GM12891 (cell line): ENCODE results near the gene SVOP.
"Not testable (repeated sequence)": the region's sequence is repeated elsewhere in the genome, so short reads cannot be mapped to it uniquely, and the experiment has no call there.

Source experiments
- DNase-seq: peaks from one replicate; pipeline ENCODE4 v3.0.0; 2011; ENCODE audit warnings: low spot score; ENCODE audit not compliant: insufficient read length
- FAIRE-seq: peaks from 2 replicates; lab custom pipeline; 2011; peaks lifted over from hg19 to GRCh38; lab: Jason Lieb, UNC
- PAX5 ChIP-seq: IDR thresholded peaks from 2 replicates; pipeline ENCODE4 v1.6.1; 2011; ENCODE audit warnings: low read length, moderate library complexity, mild to moderate bottlenecking; ENCODE audit not compliant: insufficient read depth, severe bottlenecking
- POLR2A ChIP-seq: IDR thresholded peaks from 2 replicates; pipeline ENCODE4 v1.6.1; 2011; ENCODE audit warnings: low read depth, low read length, control low read depth
- POLR2AphosphoS5 ChIP-seq: IDR thresholded peaks from 2 replicates; pipeline ENCODE4 v1.6.1; 2011; ENCODE audit warnings: low read depth, low read length, control low read depth
- POU2F2 ChIP-seq: IDR thresholded peaks from 2 replicates; pipeline ENCODE4 v1.6.1; 2011; ENCODE audit warnings: low read depth, mild to moderate bottlenecking, control low read depth, low read length, moderate library complexity
- SPI1 ChIP-seq: IDR thresholded peaks from 2 replicates; pipeline ENCODE4 v1.6.1; 2011; ENCODE audit warnings: low read depth, low read length, control low read depth
- TAF1 ChIP-seq: IDR thresholded peaks from 2 replicates; pipeline ENCODE4 v1.6.1; 2011; ENCODE audit warnings: low read depth, low read length, control low read depth

The SVOP gene

DNA sequence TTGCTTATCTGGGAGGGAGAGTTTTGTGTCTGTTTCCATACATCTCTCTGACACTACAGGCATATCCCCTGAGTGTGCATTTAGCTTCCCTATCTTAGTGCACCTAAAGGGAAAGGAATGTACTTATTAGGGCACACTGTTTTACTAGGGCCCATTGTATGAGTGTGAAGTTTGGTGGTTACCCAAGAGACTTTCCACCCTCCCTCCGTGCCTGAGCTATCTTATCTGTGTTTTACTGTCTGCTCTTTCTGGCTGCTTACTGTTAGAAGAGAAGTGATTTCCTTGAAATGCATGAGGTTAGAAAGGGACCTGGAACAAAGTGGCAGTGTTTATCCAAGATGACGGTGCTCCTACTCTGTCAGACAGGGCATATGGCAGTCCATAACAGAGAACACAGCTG, 8.5 kb upstream of the SVOP start:
- FAIRE-seq, result no peak
- TF ChIP-seq POU2F2, result no peak

DNA sequence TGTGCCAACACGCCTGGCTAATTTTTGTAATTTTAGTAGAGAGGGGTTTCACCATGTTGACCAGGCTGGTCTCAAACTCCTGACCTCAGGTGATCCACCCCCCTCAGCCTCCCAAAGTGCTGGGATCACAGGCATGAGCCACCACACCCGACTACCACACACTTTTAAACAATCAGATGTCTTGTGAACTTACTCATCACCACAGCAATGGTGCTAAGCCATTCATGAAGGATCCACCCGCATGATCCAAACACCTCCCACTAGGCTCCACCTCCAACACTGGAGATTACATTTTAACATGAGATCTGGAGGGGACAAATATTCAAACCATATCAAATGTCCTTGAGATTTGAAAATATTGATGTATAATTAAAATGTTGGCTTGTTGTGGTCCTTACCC, 7.8 kb upstream of the SVOP start:
- FAIRE-seq, result not testable (repeated sequence)

More for the DNA sequence above, 8.5 kb upstream of the SVOP start:
- no peak for DNase-seq

DNA sequence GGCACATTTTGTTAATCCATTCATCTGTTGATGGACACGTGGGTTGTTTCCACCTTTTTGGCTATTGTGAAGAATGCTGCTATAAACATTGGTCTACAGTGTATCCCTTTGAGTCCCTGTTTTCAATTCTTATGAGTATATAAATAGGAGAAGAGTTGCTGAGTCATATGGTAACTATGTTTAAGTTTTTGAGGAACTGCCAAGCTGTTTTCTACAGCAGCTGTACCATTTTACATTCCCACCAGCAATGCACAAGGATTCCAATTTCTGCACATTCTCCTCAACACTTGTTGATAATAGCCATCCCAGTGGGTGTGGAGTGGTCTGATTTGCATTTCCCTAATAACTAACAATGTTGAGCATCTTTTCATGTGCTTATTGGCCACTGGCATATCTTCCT, 6.9 kb upstream of the SVOP start:
- no peak for FAIRE-seq
- no peak for DNase-seq

More for the DNA sequence above, 7.8 kb upstream of the SVOP start:
- DNase-seq, result not testable (repeated sequence)

DNA sequence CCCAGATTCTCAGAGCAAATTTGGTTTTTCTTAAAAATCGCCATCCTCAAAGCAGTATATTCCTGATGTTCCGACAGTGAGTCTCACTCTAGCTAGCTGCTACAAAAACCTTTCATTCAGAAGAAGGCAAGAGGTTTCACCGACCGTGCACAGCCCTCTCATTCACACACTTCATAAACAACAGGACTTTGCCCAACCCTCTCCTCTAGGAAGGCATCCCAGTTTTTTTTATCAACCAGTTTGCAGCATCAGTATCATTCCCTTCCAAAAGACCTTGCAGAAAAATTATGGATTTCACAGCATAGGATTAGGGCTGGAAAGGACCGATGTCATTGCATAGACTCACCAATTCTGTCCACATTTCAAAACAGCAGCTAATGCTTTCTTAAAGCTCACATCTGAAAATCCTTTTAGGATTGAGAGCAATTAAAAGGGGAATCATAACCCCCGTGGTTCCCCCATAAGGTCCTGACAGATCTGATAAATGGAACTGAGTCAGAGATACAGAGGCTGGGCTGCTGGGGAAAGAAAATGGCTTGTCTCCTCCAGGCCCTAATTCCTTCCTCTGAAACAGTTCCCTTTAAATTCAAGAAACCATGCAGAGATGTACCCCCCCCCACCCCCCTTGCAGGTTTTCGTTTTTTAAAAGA, 597 bp downstream of the SVOP start:
- DNase-seq (no peak), FAIRE-seq (no peak)
- TF ChIP-seq POLR2AphosphoS5 (no peak), SPI1 (no peak), POU2F2 (no peak), TAF1 (no peak), POLR2A (no peak), PAX5 (no peak)

More for the DNA sequence above, 6.9 kb upstream of the SVOP start:
- no peak for TF ChIP-seq TAF1
- TF ChIP-seq SPI1, result peak; percentile 52; the same call in 1 of the 2 replicates
- no peak for TF ChIP-seq POLR2A
- no peak for TF ChIP-seq POLR2AphosphoS5
- TF ChIP-seq PAX5, result no peak
- TF ChIP-seq POU2F2, result no peak

DNA sequence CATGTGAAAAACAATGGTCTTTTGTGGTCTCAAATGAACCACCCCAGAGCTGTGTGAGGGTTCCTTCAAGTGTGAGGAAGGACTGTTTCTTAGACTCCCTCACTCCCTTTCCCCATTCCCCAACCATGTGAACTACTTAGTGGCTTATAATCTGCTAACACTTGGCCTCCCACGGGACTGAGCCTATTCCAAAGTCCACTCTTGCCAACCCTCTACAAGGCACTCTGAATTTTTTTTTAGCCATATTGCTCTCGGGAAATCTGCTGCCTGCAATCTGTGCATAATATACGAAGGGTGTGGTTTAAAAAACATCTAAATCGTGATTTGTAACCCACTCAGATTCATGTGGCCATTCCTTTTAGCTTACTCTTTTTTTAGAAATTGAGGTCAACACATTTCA, 2.6 kb downstream of the SVOP start:
- DNase-seq (no peak), FAIRE-seq (no peak)
- TF ChIP-seq POLR2AphosphoS5 (no peak), SPI1 (no peak), POLR2A (no peak), POU2F2 (no peak), PAX5 (no peak), TAF1 (no peak)

DNA sequence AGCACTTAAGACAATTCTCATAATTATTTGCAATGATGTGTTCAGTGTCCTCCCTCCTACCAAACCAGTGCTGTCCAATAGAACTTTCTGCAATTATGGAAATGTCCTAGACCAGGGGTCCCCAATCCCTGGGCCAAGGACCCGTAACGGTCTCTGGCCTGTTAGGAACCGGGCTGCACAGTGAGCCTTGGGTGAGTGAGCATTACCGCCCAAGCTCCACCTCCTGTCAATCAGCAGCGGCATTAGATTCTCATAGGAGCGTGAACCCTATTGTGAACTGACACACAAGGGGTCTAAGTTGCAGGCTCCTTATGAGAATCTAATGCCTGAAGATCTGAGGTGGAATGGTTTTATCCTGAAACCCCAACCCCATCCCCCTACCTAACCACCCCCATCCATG, 3.9 kb downstream of the SVOP start:
- FAIRE-seq, result no peak
- TF ChIP-seq TAF1, result no peak
- no peak for TF ChIP-seq POLR2A
- no peak for TF ChIP-seq POLR2AphosphoS5
- no peak for TF ChIP-seq PAX5
- TF ChIP-seq POU2F2, result no peak
- no peak for TF ChIP-seq SPI1
- DNase-seq, result no peak

DNA sequence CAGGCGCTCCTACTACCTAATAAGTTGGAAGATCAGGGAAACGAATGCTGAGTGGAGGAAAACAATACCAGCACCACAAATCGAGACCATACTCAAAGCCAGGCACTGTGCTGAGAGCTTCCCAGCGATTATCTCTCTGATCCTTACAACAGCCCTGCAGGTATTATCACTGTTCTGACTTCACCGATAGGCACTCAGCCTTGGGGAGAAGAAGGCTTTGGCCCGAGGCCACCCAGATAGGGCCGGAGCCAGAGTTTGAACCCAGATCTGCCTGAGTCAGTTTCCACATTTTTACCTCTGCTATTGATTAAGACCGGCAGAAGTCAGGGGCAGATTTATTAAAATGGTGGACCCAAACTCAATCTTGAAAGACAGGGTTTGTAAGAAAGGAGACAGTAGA, 4.9 kb downstream of the SVOP start:
- FAIRE-seq (no peak), DNase-seq (no peak)
- TF ChIP-seq POLR2AphosphoS5 (no peak), POLR2A (no peak), TAF1 (no peak), POU2F2 (no peak), SPI1 (no peak), PAX5 (no peak)

DNA sequence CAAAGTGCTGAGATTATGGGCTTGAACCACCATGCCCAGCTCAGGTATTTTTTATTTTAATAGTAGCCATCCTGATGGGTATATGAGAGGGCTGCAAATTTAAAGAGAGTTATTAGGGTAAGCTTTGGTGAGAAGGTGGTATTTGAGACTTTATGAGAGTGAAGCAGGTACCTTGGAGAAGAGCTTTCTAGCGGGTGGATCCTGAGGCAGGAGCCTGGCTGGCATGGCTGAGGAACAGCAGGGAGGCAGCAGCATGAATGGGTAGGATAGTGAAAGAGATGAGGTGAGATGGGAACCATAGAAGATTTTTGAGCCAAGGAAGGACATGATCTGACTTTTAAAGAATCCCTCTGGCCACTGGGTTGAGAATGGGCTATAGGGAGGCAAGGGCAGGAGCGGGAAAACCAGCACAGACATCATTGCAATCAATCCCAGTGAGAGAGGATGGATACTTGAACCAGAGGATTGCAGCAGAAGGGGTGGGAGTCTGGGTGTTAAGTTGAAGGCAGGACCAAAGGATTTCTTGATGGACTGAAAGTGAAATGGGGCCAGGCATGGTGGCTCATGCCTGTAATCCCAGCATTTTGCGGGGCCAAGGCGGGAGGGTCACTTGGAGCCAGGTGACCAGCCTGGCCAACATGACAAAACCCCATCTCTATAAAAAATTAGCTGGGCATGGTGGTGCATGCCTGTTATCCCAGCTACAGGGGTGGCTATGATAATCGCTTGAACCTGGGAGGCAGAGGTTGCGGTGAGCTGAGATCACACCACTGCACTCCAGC, 5.7 kb downstream of the SVOP start:
- DNase-seq, result no peak
- TF ChIP-seq POLR2A, result no peak
- TF ChIP-seq POU2F2, result no peak
- TF ChIP-seq PAX5, result no peak
- no peak for TF ChIP-seq SPI1
- no peak for TF ChIP-seq POLR2AphosphoS5
- TF ChIP-seq TAF1, result no peak
- no peak for FAIRE-seq

DNA sequence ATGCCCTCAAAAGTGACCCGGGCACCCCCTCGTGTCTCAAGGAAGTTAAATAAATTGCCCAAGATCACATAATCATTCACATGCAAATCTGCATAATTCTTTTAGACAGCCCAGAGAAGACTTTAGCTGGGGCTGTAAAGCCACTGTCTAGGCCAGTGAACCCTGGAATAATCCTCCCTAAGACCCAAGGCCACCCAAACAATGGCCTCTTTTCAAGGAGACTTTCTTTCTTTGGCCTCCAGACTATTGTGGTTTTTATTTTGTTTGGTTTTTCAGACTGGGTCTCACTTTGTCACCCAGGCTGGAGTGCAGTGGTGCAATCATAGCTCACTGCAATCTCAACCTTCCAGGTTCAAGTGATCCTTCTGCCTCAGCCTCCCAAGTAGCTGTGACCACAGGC, 10.6 kb downstream of the SVOP start:
- DNase-seq, result no peak
- FAIRE-seq, result no peak
- TF ChIP-seq POLR2A, result no peak
- no peak for TF ChIP-seq TAF1
- no peak for TF ChIP-seq POLR2AphosphoS5
- no peak for TF ChIP-seq PAX5
- no peak for TF ChIP-seq POU2F2
- no peak for TF ChIP-seq SPI1

DNA sequence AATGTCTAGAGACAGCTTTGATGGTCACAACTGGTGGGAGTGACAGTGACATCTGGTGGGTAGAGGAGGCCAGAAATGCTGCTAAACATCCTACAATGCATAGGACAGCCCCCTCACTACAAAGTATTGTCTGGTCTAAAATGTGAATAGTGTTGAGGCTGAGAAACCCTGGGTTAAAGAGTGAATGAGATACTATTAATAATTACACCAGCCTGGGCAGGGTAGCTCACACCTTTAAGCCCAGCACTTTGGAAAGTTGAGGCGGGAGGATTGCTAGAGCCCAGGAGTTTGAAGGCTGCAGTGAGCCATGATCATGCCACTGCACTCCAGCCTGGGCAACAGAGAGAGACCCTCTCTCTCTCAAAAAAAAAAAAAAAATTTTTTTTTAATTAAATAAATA, 11.1 kb downstream of the SVOP start:
- no peak for DNase-seq
- TF ChIP-seq SPI1, result no peak
- no peak for TF ChIP-seq POLR2AphosphoS5
- TF ChIP-seq POU2F2, result no peak
- no peak for TF ChIP-seq PAX5
- TF ChIP-seq POLR2A, result no peak
- no peak for TF ChIP-seq TAF1
- no peak for FAIRE-seq
